ENCODE measurements around the gene EGLN3. TPM values are rescaled to one million over a fixed set of nuclear protein-coding genes. Genes with fewer than 3 reads are reported as not detected.

EGLN3 gene
- total RNA-seq, 1 experiment from 2014 or later: 3.6 TPM

DNA sequence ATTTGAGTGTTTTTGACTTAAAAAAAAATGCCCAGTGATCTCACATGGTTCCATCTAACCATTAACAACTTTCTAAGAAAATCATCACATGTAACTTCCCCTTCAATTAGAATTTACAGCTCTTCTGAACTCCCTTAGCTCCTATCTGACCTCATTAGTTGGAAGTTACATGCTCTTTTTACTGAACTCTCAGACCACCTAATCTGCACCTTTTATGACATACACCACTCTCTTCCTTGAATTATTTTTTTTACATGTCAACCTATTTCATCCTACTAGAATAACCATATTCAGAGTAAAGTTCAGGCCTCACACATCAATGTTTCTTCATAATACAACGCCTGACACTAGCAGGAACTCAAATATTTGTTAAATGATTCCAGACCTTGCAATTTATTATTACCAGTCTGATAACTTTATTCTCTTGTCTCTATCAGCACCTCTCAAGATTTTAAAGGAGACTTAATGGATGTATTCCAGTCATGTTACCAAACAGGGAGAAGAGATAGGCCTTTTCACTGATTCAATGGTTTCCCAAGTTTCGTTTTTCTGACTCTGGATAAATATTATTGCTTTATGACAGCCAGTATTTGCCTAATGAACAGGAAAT is 21.0 kb downstream of the EGLN3 start:
- Histone ChIP-seq H3K4me1 (ENCODE audit: control insufficient read depth, insufficient read depth, low read length) (no peaks in the 10 kb centered on the region), H3K27me3 (ENCODE audit: control insufficient read depth, insufficient read depth, low read length) (no peaks in the 10 kb centered on the region), H3K27ac (ENCODE audit: low read length) (no peak overlapping the region), H3K36me3 (ENCODE audit: control insufficient read depth, insufficient read depth, low read length) (no peaks in the 10 kb centered on the region), H3K9me3 (ENCODE audit: control insufficient read depth, insufficient read depth, low read depth, low read length) (no peaks in the 10 kb centered on the region), H3K4me3 (ENCODE audit: low read depth in 2 of 2, low read length in 2 of 2) (no peak overlapping the region)
- intact Hi-C loops (cut with micrococcal nuclease; ENCODE audit: unreplicated experiment): no loop called here
- POLR2A ChIA-PET: no interaction called here
- TF ChIP-seq, protein P1, sequence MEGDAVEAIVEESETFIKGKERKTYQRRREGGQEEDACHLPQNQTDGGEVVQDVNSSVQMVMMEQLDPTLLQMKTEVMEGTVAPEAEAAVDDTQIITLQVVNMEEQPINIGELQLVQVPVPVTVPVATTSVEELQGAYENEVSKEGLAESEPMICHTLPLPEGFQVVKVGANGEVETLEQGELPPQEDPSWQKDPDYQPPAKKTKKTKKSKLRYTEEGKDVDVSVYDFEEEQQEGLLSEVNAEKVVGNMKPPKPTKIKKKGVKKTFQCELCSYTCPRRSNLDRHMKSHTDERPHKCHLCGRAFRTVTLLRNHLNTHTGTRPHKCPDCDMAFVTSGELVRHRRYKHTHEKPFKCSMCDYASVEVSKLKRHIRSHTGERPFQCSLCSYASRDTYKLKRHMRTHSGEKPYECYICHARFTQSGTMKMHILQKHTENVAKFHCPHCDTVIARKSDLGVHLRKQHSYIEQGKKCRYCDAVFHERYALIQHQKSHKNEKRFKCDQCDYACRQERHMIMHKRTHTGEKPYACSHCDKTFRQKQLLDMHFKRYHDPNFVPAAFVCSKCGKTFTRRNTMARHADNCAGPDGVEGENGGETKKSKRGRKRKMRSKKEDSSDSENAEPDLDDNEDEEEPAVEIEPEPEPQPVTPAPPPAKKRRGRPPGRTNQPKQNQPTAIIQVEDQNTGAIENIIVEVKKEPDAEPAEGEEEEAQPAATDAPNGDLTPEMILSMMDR (IDR thresholded peaks at IDR 0.05): no peak
- no peak for TF ChIP-seq POLR2AphosphoS5 (IDR thresholded peaks at IDR 0.05; ENCODE audit: low read depth, low read length)
- no peak for TF ChIP-seq SIN3A (IDR thresholded peaks at IDR 0.05; ENCODE audit: borderline replicate concordance, insufficient read depth, low read depth, low read length)
- TF ChIP-seq, protein P2, sequence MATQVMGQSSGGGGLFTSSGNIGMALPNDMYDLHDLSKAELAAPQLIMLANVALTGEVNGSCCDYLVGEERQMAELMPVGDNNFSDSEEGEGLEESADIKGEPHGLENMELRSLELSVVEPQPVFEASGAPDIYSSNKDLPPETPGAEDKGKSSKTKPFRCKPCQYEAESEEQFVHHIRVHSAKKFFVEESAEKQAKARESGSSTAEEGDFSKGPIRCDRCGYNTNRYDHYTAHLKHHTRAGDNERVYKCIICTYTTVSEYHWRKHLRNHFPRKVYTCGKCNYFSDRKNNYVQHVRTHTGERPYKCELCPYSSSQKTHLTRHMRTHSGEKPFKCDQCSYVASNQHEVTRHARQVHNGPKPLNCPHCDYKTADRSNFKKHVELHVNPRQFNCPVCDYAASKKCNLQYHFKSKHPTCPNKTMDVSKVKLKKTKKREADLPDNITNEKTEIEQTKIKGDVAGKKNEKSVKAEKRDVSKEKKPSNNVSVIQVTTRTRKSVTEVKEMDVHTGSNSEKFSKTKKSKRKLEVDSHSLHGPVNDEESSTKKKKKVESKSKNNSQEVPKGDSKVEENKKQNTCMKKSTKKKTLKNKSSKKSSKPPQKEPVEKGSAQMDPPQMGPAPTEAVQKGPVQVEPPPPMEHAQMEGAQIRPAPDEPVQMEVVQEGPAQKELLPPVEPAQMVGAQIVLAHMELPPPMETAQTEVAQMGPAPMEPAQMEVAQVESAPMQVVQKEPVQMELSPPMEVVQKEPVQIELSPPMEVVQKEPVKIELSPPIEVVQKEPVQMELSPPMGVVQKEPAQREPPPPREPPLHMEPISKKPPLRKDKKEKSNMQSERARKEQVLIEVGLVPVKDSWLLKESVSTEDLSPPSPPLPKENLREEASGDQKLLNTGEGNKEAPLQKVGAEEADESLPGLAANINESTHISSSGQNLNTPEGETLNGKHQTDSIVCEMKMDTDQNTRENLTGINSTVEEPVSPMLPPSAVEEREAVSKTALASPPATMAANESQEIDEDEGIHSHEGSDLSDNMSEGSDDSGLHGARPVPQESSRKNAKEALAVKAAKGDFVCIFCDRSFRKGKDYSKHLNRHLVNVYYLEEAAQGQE (IDR thresholded peaks at IDR 0.05; ENCODE audit: insufficient read depth in 1 of 2, low read depth in 2 of 2, low read length in 1 of 2): no peak
- no peak for TF ChIP-seq TCF7L2 (IDR thresholded peaks at IDR 0.05; ENCODE audit: low read depth, low read length)
- no TSS peak for BruUV-seq (replicated peaks)
- ATAC-seq: no peak
- no peak for DNase-seq (ENCODE audit: low read depth, low spot score)
- in situ Hi-C loops (cut with HindIII; ENCODE audit: low pct_unique_long_range_greater_than_20kb, low sequenced_read_pairs): no loop called here
- CTCF ChIA-PET: no interaction called here

DNA sequence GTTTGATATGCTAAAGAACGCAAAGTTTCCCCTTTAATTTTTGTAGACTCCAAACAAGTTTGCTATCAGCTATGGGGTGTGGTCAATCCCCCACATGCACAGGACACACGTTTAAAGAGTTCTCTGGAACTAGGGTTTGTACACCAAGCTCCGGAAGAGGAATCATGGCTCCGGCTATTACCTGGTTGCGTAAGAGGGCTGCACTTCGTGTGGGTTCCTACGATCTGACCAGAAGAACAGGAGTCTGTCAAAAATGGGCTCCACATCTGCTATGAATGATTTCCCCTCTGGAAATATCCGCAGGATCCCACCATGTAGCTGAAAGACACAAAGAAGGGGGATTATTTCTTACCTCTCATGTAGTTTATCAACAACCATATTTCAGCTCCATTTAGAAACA is 22.0 kb downstream of the EGLN3 start:
- ChIA-PET POLR2A (no interaction called here), CTCF (no interaction called here)
- no peaks in the 10 kb centered on the region for H3K9me3 ChIP-seq (ENCODE audit: control insufficient read depth, insufficient read depth, low read depth, low read length)
- H3K4me1 ChIP-seq (ENCODE audit: control insufficient read depth, insufficient read depth, low read length): no peaks in the 10 kb centered on the region
- no peaks in the 10 kb centered on the region for H3K27me3 ChIP-seq (ENCODE audit: control insufficient read depth, insufficient read depth, low read length)
- TF ChIP-seq SIN3A (IDR thresholded peaks at IDR 0.05; ENCODE audit: borderline replicate concordance, insufficient read depth, low read depth, low read length) (no peak), POLR2AphosphoS5 (IDR thresholded peaks at IDR 0.05; ENCODE audit: low read depth, low read length) (no peak), TCF7L2 (IDR thresholded peaks at IDR 0.05; ENCODE audit: low read depth, low read length) (no peak)
- TF ChIP-seq, protein P2 (IDR thresholded peaks at IDR 0.05; ENCODE audit: insufficient read depth in 1 of 2, low read depth in 2 of 2, low read length in 1 of 2): no peak
- TF ChIP-seq, protein P1 (IDR thresholded peaks at IDR 0.05): no peak
- DNase-seq (ENCODE audit: low read depth, low spot score) (no peak), ATAC-seq (no peak)
- H3K27ac ChIP-seq (ENCODE audit: low read length): no peak overlapping the region
- no peak overlapping the region for H3K4me3 ChIP-seq (ENCODE audit: low read depth in 2 of 2, low read length in 2 of 2)
- no peaks in the 10 kb centered on the region for H3K36me3 ChIP-seq (ENCODE audit: control insufficient read depth, insufficient read depth, low read length)
- intact Hi-C loops (cut with micrococcal nuclease; ENCODE audit: unreplicated experiment): no loop called here
- in situ Hi-C loops (cut with HindIII; ENCODE audit: low pct_unique_long_range_greater_than_20kb, low sequenced_read_pairs): no loop called here
- BruUV-seq (replicated peaks): no TSS peak
